HEK293T (cell line): ENCODE data around the gene EXOC3L1.
A peak's percentile ranks its signal among the peaks of the same experiment; 100 is the strongest.

Source experiments
- BHLHE40 ChIP-seq: fragments of 450-650 bp; IDR thresholded peaks from 2 replicates; pipeline ENCODE4 v1.6.1; 2016; ENCODE audit warnings: mild to moderate bottlenecking, moderate library complexity, borderline replicate concordance
- CTBP1 ChIP-seq: fragments of 450-650 bp; IDR thresholded peaks from 2 replicates; pipeline ENCODE4 v1.6.1; 2016; ENCODE audit warnings: borderline replicate concordance
- ELF4 ChIP-seq: fragments of 450-650 bp; IDR thresholded peaks from 2 replicates; pipeline ENCODE4 v1.6.1; 2017; ENCODE audit warnings: antibody characterized with exemption
- FOXA1 ChIP-seq: fragments of 450-650 bp; IDR thresholded peaks from 2 replicates; pipeline ENCODE4 v1.6.1; 2016; ENCODE audit warnings: mild to moderate bottlenecking
- FOXK2 ChIP-seq: fragments of 450-650 bp; IDR thresholded peaks from 2 replicates; pipeline ENCODE4 v1.6.1; 2016; ENCODE audit warnings: mild to moderate bottlenecking
- FOXM1 ChIP-seq: fragments of 450-650 bp; IDR thresholded peaks from 2 replicates; pipeline ENCODE4 v1.6.1; 2017; ENCODE audit warnings: mild to moderate bottlenecking, borderline replicate concordance
- L3MBTL2 ChIP-seq: fragments of 450-650 bp; conservative IDR thresholded peaks from 2 replicates; pipeline ENCODE4 v1.6.1; 2016; ENCODE audit warnings: mild to moderate bottlenecking
- SP1 ChIP-seq: fragments of 450-650 bp; IDR thresholded peaks from 2 replicates; pipeline ENCODE4 v1.6.1; 2017
- SUZ12 ChIP-seq: fragments of 450-650 bp; IDR thresholded peaks from 2 replicates; pipeline ENCODE4 v1.6.1; 2016; ENCODE audit warnings: mild to moderate bottlenecking
- TARDBP ChIP-seq: fragments of 450-650 bp; IDR thresholded peaks from 2 replicates; pipeline ENCODE4 v1.6.1; 2016
- TF ChIP-seq, protein P1 (sequence below): fragments of 450-650 bp; IDR thresholded peaks from 2 replicates; pipeline ENCODE4 v1.6.1; 2016

DNA sequence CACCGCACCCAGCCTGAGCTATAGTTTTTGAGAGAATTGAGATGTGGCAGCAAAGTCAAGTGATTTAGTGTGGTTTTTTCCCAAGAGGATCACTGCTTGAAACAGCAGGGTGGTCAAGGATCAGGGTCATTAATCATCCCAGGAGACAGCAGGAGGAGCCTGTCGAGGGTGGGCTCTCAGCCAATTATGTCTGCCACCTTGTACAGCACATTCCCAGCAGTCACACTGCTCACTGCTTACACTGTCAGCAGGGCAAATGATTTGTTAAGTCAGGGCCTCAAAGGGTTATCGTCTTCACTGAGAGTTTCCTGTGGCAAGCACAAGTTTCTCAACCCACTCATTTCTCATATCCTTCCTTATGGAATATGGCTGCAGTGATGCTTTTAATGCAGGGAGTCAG is 52.3 kb downstream of the EXOC3L1 start:
- no peak for TF ChIP-seq SUZ12
- TF ChIP-seq BHLHE40, result no peak
- TF ChIP-seq L3MBTL2, result no peak
- TF ChIP-seq TARDBP, result no peak
- TF ChIP-seq, protein P1, sequence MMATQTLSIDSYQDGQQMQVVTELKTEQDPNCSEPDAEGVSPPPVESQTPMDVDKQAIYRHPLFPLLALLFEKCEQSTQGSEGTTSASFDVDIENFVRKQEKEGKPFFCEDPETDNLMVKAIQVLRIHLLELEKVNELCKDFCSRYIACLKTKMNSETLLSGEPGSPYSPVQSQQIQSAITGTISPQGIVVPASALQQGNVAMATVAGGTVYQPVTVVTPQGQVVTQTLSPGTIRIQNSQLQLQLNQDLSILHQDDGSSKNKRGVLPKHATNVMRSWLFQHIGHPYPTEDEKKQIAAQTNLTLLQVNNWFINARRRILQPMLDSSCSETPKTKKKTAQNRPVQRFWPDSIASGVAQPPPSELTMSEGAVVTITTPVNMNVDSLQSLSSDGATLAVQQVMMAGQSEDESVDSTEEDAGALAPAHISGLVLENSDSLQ, result peak; percentile 79
- TF ChIP-seq CTBP1, result no peak
- no peak for TF ChIP-seq FOXM1
- TF ChIP-seq ELF4, result no peak
- no peak for TF ChIP-seq FOXK2
- no peak for TF ChIP-seq FOXA1
- TF ChIP-seq SP1, result no peak
